ENCODE measurements around the gene SLC26A1.
"Not testable (repeated sequence)": the region's sequence is repeated elsewhere in the genome, so short reads cannot be mapped to it uniquely, and the experiment has no call there.

SLC26A1 gene

GRCh38 chr4:952881-953573 is 40.2 kb downstream of the SLC26A1 start:
- DNase-seq, result no peak

- no peak for DNase-seq
Observed at GRCh38 chr4:951594-952468, 41.4 kb downstream of the SLC26A1 start.

GRCh38 chr4:951186-951585 is 42.0 kb downstream of the SLC26A1 start:
- DNase-seq, result no peak

GRCh38 chr4:950136-951020 is 42.8 kb downstream of the SLC26A1 start:
- no peak for DNase-seq

GRCh38 chr4:949656-950055 is 43.5 kb downstream of the SLC26A1 start:
- no peak for DNase-seq

- no peak for DNase-seq
Observed at GRCh38 chr4:948936-949300, 44.3 kb downstream of the SLC26A1 start.

GRCh38 chr4:948101-948935 is 44.9 kb downstream of the SLC26A1 start:
- no peak for DNase-seq

GRCh38 chr4:947491-947971 is 45.7 kb downstream of the SLC26A1 start:
- DNase-seq, result no peak

GRCh38 chr4:946517-947471 is 46.4 kb downstream of the SLC26A1 start:
- no peak for DNase-seq

GRCh38 chr4:946103-946450 is 47.1 kb downstream of the SLC26A1 start:
- DNase-seq, result no peak

- no peak for DNase-seq
Observed at GRCh38 chr4:945274-946102, 47.7 kb downstream of the SLC26A1 start.

- not testable (repeated sequence) for DNase-seq
Observed at GRCh38 chr4:939508-939907, 53.7 kb downstream of the SLC26A1 start.

All from effector CD4-positive, alpha-beta T cell (primary cell).